HG03196 (cell line): ENCODE results near the gene RHOV.
A peak's percentile ranks its signal among the peaks of the same experiment; 100 is the strongest.

Source experiments
- ATAC-seq: cut with Tn5 transposase; IDR thresholded peaks from one replicate; pipeline ENCODE4 v1.9.1; 2021; ENCODE audit not compliant: unreplicated experiment

Gene RHOV, protein sequence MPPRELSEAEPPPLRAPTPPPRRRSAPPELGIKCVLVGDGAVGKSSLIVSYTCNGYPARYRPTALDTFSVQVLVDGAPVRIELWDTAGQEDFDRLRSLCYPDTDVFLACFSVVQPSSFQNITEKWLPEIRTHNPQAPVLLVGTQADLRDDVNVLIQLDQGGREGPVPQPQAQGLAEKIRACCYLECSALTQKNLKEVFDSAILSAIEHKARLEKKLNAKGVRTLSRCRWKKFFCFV

DNA sequence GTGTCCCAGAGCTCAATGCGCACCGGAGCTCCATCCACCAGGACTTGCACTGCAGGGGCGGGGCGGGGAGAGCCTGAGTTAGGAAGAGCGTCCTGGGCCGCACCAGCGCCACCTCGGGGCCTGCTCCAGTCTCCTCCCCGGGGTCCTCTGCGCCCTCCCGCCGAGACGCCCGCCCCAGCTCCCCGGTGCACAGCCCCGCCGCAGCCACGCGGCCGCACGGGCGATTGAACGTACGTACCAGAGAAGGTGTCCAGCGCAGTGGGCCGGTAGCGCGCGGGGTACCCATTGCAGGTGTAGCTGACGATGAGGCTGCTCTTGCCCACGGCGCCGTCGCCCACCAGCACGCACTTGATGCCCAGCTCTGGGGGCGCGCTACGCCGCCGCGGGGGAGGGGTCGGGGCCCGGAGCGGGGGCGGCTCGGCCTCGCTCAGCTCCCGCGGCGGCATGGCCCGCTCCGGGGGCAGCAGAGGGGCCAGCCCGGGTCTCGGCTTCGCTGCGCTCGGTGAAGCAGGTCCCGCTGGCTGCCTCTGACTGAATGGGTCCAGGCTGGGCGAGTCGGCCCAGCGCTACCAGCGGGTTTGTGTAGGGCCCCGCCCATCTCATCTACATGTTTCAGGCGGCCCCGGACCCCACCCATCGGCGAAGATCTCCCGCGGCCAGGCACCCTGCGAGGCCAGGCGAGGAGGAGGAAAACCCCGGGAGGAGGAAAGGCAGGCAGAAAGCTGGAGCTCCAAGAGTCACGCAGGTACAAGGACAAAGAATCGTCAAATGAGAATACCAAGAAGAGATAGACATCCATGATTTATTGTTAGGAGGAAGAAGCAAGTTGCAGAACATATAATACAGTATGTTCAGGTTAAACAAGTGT lies at the start of gene RHOV:
RHOV (minus strand) TSS at position 541 of the 868 bp plus-strand sequence; CDS start at position 446, 95 bp downstream.
- peak; percentile 45 for ATAC-seq

DNA sequence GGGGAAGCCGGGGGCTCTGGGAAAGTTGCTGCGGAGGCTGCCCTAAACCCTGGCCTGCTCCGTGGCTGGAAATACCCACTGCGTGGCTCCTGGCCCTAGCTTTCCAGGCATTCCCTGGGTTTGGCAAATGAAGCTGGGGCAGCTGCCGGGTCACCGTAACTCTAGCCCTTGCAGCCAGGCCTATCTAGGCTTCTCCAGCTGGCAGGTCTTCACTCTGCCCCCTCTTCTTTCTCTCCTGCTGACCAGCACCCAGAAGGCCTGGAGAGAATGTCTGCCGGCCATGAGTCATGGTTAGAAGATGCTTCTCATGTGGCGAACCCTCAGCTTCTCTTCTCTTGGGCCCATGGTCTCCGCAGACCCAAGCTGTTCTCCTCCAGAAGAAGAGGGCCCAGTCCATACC lies 49.5 kb upstream of the RHOV start:
- no peak for ATAC-seq

DNA sequence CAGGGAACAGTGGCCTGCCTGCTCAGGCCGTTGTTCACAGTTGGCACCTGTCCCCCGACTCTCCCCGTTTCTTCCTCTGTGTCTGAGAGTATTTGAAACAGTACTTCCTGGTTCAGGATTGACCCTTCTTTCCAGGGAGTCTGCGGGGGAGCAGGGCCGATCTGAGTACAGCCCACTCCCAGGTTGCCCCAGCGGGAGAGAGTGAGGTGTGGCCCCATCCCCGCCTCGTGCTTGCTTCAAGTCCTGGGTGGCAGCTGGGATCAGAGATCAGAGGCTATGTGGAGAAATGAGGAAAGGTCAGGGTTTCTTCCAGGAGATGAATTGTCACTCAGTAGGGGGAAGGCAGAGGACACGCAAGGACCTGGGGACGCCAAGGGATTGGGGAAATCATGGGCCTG lies 48.6 kb upstream of the RHOV start:
- ATAC-seq, result no peak

DNA sequence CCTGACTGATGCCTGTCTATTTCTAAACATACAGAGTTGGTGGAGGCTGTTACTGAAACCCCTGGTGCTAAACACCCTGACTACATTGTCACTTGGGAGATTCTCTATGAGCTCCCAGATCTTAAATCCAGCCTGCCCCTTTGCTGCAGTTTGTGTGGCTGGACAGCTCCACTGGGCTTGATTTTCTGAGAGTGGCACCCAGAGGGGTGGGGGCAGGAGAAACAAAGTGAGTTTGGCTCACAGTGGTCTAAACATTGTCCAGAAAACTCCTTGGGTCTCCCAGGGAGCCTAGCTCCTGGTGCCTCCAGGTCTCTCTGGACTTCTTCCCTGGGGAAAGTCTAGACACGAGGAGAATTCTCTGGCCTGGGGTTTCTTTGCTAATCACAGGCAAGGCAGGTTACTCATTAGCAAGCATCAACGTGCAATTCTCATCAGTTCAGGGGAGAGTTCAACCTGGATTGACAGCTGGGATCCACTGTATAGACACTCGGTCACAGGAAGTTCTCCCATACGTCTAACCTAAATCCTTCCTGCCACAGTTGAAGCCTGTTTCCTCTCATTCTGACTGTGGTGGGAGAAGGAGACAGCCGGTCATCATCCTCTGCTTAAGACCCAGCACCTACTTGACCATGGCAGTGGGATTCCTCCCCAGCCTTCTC lies 48.0 kb upstream of the RHOV start:
- no peak for ATAC-seq

DNA sequence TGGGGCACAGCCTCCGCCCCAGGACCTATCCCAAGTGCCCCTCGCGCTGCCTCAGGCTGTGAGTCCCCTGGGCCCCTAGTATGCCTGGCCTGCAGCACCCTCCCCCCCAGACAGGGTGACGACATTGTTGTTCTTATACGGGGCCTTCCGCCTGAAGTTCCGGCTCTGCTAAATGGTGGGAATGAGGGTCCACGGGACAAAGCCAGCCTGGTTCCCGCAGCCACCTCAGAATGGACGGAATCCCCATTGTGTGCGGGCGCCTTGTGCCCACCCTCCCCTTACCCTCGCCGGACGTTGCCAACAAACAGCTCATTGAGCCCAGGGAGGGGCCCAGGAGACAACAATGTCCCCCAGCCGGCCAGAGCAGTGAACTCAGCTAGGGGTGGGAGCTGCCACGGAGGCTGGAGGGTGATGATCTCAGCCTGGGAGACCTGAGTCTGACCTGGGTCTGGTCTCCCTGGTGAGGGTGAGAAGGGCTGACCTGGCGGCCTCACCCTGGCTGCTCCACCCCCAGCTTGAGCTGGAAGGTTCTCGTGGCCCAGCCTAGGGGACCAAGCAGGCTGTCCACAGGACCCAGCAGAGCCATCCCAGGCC lies 44.9 kb upstream of the RHOV start:
- no peak for ATAC-seq

DNA sequence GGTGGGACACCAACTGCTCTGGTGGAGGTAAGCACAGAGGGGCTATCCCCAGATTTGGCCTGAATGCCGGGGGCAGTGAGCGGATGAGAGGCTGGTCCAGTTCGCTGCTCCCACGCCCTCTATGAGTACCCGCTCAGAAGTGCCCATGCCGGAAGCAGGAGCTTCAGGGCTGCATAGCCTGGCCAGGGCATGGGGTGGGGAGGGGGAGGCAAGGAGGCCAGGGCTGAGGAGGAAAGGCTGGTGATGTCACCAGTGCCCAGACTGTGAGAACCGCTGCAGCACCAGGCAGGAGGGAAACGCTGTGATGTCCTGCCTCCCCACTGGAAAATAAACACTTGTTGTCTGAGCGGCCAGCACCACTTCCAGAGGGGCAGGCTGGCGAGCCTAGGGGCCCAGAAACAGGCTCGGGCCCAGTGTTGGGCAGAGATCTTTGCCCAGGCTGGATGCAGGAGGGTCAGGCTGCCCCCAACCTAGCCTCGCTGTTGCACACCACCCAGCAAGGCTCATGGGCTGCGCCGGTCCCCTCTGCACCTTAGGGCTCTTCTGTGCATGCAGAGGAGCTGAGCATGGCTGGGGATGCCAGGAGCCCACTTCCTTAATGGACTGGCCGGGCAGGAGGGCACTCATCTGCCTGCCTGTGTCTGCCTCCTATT lies 44.2 kb upstream of the RHOV start:
- ATAC-seq, result no peak

DNA sequence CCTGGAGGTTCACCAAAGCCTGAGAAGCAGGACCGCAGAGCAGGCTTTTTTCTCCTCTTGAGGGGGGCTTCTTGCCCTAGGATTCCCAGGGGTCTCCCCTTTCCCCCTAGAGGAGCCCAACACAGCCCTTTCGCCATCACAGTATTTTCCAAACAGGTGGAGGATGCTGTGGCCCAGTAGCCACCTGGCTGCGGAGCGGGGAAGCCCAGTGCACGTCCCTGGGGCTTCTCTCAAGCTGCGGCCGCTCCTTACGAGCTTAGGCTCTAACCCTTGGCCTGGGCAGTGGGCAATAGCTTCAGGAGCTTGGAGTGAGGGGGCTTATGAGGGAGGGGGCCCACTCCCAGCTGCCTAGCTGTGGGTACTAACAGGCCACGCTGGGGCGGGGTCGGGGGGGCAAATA lies 43.6 kb upstream of the RHOV start:
- no peak for ATAC-seq

DNA sequence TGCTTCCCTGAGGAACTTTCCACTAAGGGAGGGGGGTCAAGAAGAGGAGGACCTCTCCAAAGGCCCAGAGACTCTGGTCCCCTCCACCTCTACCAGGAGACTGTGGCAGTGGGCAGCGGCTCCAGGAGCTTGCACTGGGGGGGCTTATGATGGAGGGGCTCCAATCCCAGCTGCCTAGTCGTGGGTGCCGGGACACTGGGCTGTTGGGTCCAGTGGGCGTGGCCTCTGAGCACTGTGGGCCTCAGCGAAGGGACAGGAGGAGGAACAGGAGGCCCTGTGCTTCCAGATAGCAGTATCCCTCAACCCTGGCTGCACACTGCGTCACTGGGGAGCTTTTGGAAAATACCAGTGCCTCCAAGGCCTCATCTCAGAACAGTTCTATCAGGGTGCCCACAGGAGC lies 41.6 kb upstream of the RHOV start:
- ATAC-seq, result no peak

DNA sequence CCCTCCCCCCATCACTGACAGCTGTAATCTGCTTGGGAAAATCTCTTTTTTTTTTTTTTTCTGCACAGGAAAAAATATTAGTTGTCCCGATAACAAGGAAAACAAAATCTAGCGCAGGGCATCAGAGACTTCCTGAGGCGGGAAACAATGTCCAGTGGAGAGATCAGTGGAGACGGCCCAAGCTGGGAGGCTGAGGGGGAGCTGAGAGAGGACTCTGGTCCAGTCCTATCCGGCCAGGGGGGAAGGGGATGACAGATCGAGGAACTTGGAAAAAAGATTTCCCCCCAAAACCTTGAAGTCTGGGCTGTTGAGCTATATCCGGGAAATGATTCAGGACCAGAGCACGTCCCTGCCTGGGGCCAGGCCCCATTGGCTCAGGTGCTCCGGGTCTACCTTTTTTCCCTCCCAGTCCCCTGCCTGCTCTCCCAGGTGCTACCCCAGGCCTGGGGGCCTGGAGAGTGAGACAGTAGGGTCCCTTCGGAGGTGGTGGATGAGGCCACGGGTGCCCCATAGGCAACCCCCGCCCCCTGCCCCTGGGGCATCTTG lies 41.2 kb upstream of the RHOV start:
- no peak for ATAC-seq

DNA sequence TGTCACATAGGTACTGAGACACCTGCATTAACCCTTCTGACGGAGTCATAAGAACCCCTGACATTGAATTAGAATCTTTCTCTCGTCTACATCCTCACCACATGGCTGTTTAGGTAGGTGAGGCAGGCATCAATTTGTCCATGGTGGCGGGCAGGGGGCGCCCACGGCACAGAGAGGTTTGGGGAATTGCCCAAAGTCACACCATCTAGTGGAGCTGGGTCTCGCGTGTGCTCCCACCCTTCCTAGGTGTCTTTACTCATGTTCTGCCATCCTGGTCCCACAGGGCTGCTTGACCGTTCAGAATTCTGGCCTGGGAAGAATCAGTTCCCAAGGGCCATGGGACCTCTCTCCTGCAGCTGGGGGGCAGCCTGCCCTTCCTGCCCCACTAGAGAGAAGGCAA lies 40.5 kb upstream of the RHOV start:
- no peak for ATAC-seq

DNA sequence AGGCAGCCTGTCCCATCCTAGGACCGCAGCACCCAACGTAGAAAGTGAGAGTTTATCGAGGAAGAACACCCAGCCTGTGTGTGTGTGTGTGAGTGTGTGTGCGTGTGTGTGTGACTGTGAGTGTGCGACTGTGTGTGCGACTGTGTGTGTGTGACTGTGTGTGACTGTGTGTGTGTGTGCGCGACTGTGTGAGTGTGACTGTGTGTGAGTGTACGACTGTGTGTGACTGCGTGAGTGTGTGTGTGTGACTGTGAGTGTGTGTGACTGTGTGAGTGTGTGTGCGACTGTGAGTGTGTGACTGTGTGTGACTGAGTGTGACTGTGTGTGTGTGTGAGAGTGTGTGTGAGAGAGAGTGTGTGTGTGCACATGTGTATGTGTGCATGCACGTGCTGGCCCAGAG lies 40.0 kb upstream of the RHOV start:
- ATAC-seq, result no peak

DNA sequence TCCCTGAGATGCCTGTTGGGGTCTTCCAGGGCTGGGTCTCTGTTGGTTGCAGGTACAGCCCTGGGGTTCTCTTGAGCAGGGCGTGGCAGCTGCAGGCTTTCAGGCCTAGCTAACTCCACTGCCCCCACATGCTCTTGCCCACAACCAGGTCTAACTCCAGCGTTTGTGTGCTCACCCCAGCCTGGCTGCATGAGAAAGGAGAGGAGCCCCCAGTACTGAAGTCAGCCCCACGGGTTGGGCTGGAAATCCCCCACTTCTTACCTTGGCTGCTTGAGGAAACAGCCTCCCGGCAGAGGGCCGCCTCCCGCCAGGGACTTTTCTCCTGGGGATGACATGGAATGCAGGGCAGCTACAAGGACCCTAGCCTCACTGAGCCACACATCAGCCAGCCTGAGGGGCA lies 38.4 kb upstream of the RHOV start:
- ATAC-seq, result no peak

DNA sequence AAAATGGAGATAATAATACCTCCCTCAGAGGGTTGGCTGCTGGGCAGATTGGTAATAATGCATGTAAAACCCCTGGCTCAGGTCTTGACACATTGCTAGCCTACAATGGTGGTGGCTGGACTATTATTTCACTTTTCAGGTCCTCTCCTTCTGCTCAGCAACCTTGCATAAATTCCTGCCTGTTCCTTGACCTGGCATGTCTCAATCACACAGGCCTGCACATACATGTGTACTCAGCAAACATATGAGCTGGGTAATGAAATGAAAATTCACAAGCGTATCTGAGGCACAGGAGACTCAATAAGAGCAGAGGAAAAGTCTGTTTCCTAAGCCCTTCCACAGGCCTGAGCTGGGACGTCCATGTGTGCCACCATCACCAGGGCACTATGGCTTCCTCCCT lies 37.7 kb upstream of the RHOV start:
- ATAC-seq, result no peak

DNA sequence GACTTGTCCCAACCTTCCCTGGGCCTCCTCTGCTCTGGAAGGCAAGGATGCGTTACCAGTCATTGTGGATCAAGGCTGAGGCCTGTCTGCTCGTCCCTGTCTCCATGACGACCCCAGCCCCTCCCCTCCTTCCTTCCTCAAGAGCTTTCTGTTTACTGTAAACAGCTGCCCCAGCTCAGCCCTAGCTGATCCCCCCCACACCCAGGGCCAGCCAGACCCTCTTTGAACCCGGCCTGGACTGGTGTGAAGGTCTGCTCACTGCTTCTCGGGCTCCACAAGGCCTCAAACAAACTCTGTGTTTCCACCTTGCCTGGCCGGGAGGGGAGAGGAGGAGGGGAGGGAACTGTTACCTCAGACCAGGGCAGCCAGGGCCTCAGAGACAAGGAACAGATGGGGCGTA lies 37.1 kb upstream of the RHOV start:
- ATAC-seq, result no peak

DNA sequence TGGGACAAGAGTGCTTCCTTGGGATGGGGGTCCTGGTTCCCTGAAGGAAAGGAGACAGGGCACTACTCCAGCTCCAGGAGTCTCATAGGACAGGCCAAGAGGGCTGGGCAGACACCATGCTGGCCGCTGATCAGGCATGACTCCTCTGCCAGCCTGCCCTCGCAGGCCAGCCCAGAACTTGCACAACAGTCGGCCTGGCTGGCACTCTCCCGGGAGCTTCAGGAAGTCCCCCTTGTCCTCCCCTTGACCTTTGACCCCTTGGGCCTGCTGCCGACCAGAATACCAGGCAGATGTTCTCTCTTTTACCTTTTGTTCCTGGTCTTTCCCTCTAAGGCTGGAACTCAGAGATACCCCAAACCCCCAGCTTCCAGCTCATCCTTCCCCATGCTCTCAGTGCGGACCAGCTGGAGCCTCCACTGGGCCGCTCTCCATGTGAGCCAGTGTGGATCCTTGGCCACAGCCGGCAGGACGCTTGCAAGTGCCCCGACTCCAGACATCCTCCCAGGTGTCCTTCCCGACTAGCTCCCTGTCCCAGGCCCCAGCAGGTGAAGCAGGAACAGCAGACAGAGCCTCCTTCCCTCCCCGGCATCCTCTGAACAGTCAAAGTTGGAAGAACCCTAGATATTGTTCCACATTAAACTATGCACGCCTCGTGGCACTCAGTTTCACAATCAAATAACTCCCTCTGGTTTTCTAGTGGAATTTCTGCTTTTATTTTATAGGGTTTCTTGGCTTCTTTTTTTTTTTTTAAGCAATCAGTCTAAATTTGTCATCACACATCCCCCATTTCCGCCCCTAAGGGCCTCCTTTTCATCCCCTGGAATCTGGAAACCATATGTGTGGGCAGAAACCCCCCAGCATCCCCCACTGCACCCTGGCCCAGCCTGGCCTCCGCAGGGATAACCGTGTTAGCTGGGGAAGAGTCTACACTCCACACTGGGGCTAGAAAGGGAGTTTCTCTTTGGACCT lies 35.9 kb upstream of the RHOV start:
- ATAC-seq, result no peak

DNA sequence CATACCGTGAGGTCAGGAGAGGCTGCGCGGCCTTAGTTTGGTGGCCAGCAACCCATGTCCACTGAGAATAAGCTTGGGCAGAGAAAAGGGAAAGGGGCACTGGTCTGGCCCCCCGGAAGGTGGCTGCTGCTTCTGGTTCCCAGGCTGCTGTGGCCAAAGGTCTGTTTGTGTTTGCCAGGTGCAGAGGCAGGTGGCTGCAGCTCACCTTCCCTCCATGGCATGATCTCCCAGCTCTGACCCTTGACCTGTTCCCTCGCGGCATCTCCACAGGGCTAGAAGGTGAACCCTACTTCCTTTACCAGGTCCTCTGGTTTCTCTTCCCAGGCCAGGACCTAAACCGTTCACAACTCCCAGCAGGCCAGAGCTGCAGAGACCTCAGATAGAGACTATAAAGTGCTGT lies 34.1 kb upstream of the RHOV start:
- no peak for ATAC-seq

DNA sequence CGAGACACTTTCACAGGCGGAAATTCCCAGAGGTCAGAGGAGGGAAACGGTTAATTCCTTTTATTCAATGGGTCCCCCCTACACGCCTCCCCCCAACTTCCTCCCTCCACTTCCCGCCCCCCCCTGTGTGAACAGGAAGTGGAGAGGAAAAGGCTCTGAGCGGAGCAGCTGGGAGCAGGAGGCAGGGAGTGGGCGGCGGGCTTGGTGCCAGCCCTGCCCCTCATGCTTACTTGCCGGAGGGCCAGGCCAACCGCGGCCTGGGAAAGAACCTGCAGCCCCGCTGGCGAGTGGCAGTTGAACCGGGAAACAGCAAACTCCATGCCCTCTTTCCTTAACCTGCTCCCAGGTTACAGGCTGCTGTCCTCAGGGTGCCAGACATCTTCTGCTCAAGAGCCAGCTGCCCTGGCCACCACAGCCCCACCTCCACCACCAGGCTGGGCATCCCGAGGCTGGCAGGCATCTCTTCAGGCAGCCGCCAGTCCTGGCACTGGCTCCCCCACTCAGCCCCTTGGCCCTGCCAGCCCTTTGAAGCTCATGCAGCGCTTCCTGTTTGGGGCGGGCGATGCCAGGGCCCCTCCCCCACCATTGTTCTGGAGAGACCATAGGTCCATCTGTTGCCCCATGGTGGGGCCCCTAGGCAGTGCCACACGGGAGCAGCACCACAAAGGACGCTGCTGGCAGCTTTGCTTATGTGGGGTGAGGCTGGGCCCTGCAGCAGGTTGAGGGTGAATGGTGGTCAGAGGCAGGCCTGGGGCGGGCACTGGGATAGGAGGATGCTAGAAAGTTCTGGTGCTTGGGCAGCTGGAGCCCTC lies 33.2 kb upstream of the RHOV start:
- ATAC-seq, result peak; percentile 4

DNA sequence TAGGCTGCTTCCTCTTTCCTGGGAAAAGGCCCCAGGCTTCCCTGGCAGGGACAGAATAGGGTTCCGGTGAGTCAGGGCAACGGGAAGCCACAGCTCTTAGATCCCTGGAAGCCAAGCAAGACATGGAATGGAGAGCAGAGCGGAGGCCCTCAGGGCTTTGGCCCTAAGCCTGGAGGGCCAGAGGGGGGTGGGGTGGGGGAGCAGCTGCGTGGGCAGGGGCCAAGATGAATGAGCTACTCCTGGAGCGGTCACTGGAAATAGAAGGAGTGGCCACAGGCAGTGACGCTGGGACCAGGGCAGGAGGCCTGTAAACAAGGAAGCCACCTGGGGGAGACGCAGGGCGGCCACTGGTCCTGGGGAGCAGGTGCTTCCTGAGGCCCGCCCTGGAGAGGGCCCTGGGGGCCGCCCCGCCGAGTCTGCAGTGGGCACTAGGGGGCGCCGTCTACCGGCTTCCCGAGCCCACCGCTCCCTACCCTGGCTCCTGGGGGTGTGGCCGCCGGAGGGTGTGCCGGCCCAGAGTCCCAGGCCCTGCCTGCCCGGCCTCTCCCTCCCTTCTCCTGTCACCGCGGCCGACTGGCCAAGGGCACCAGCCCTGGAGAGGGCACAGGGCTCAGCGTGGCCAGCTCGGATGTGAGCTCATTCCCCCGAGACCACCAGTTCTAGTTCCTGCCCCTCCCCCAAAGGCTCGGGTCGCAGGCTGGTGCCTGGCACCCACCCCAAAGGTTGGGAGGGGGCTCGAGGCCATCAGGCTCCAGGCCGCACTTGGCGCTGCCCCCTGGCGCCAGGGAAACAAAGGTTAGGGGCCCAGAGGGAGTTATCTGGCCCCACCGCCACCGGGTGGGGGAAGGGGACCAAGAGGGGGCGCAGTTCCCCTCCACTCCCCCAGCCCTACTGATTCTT lies 32.3 kb upstream of the RHOV start:
- peak; percentile 67 for ATAC-seq
